IPS DF 6.9 (cell line): ENCODE data around the gene SRPK2.

Experiments
- DNase-seq: peaks from one replicate; pipeline ENCODE4 v3.0.0-alpha.2; 2013; ENCODE audit warnings: low read depth, low spot score
- H3K27ac ChIP-seq: one replicate; pipeline ENCODE4 v1.5.1; 2013; ENCODE audit warnings: low read length, control low read depth
- H3K27me3 ChIP-seq: 2 replicates; pipeline ENCODE4 v1.6.1; 2013; ENCODE audit warnings: mild to moderate bottlenecking, low read length; ENCODE audit not compliant: control insufficient read depth, insufficient read depth
- H3K36me3 ChIP-seq: 2 replicates; pipeline ENCODE4 v1.6.1; 2013; ENCODE audit warnings: low read length; ENCODE audit not compliant: control insufficient read depth, insufficient read depth
- H3K4me1 ChIP-seq: 2 replicates; pipeline ENCODE4 v1.6.1; 2013; ENCODE audit warnings: low read length; ENCODE audit not compliant: control insufficient read depth, insufficient read depth
- H3K4me3 ChIP-seq: 2 replicates; pipeline ENCODE4 v1.5.1; 2013; ENCODE audit warnings: mild to moderate bottlenecking, low read length
- H3K9me3 ChIP-seq: 2 replicates; pipeline ENCODE4 v1.6.1; 2013; ENCODE audit warnings: low read length, inconsistent platforms; ENCODE audit not compliant: control insufficient read depth, insufficient read depth
- WGBS: extraction: QIAGEN DNeasy Blood & Tissue Kit; methylation state at CpG from one replicate; pipeline ENCODE4 v1.1.7; 2013; ENCODE audit warnings: mixed read lengths, missing lambda C conversion rate; ENCODE audit not compliant: insufficient read length, insufficient coverage; 5-methylcytosine and 5-hydroxymethylcytosine counted together

Gene SRPK2

DNA sequence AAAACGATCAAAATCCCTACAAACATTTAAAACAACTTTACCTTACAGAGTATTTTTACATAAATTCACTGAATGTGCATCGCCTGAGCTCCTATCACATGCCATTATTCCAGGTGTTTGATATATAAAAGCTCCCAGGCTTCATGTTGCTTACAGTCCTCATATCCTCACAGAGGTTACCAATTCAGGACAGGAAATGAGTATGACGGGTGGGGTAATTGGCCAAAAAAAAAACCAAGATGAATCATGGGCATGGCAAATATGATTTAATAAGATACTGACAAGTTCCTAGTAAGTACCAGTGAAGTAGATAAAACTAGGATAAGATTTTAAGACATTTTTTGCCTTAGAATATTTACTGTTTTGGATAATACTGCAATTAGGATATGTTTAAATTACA, 238.9 kb downstream of the SRPK2 start:
- H3K9me3 ChIP-seq = no peaks in the 10 kb centered on the region
- WGBS = 100% methylated on average over 1 of the region's 3 CpGs
- no peaks in the 10 kb centered on the region for H3K27me3 ChIP-seq
- no peak for DNase-seq
- no peak overlapping the region for H3K4me3 ChIP-seq
- no peaks in the 10 kb centered on the region for H3K36me3 ChIP-seq
- H3K4me1 ChIP-seq = no peaks in the 10 kb centered on the region
- no peak overlapping the region for H3K27ac ChIP-seq

DNA sequence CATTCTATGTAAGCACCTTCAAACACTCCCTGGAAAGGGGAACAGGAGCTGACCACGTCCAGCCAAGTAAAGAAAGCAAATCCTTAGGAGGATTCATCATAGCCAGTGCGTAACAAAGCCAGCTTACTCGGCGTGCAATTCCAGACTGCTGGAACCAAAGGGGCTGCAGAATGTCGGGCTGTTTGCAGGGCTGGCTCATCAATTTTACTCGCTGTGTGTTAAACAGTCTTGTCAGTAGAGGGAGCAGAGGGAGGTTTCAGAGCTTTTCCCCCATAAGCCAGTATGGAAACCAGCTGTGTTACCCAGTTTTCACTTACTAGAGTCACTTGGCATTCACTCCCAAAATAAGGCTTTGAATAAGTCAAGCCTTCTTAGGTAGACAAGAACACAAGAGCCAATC, 247.7 kb downstream of the SRPK2 start:
- Histone ChIP-seq H3K27ac (no peak overlapping the region), H3K36me3 (no peaks in the 10 kb centered on the region), H3K27me3 (no peaks in the 10 kb centered on the region), H3K4me1 (no peaks in the 10 kb centered on the region), H3K9me3 (no peaks in the 10 kb centered on the region), H3K4me3 (no peak overlapping the region)
- no CpG with 5 or more reads among the region's 6 CpGs for WGBS
- no peak for DNase-seq

DNA sequence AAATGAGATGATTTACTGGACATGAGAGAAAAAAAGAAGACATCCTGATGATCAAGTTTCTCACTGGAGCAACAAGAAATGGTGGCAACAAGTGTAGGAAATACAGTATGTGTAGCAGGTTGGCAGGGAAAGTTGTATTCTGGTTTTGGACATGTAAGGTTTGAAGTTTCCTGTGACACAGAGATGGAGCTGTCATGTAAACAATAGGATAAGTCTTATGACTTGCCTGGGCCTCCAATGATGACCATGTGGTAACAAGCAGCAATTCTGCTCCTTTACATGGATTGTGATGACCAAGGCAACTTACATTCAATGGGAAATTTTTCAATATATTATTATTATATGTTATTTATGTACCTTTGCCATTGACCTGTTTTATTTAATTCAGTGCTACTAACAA, 249.3 kb downstream of the SRPK2 start:
- Histone ChIP-seq H3K27ac (no peak overlapping the region), H3K4me1 (no peaks in the 10 kb centered on the region), H3K36me3 (no peaks in the 10 kb centered on the region), H3K27me3 (no peaks in the 10 kb centered on the region), H3K4me3 (no peak overlapping the region), H3K9me3 (no peaks in the 10 kb centered on the region)
- DNase-seq = no peak

DNA sequence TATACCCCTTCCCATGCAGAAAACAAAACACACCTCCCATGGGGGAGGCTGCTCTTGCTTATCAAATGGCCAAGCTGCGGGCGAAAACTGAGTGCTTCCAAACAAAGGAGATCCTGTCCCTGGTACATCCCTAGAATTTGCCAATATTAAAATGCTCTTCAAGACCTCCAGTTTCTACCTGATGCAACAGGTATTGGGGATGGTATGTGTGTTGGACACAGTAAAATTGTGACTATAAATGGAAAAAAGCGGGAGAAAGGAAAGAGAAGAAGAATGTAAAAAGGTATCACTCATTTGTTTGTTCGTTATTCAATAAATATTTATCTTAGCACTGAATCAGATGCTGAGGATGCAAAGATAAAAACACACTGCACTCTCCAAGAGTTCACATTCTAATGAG, 250.8 kb downstream of the SRPK2 start:
- Histone ChIP-seq H3K27ac (no peak overlapping the region), H3K9me3 (no peaks in the 10 kb centered on the region), H3K27me3 (no peaks in the 10 kb centered on the region), H3K4me1 (no peaks in the 10 kb centered on the region), H3K36me3 (no peaks in the 10 kb centered on the region), H3K4me3 (no peak overlapping the region)
- 100% methylated on average over 1 of the region's 4 CpGs for WGBS
- no peak for DNase-seq

DNA sequence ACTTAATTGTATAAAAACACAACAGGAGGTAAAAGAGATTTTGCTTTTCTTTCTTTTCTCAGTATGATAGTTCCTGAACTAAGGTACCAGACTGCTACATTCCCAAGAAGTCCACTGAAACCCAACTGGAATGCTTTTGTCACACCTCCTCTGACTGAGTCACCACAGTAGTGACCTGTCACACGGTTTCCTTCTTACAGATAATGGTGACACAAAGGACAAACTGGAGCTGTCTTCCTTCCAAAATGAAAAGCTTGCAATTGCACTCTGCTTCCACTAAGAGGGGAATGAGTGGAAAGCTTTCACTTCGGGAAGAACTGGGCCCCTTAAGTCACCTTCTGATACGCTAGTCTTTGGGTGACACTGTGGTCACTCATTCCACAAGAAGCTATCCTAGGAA, 252.5 kb downstream of the SRPK2 start:
- no peaks in the 10 kb centered on the region for H3K36me3 ChIP-seq
- H3K4me3 ChIP-seq = no peak overlapping the region
- no peaks in the 10 kb centered on the region for H3K27me3 ChIP-seq
- DNase-seq = no peak
- H3K9me3 ChIP-seq = no peaks in the 10 kb centered on the region
- WGBS = no CpG with 5 or more reads among the region's 3 CpGs
- no peaks in the 10 kb centered on the region for H3K4me1 ChIP-seq
- no peak overlapping the region for H3K27ac ChIP-seq

DNA sequence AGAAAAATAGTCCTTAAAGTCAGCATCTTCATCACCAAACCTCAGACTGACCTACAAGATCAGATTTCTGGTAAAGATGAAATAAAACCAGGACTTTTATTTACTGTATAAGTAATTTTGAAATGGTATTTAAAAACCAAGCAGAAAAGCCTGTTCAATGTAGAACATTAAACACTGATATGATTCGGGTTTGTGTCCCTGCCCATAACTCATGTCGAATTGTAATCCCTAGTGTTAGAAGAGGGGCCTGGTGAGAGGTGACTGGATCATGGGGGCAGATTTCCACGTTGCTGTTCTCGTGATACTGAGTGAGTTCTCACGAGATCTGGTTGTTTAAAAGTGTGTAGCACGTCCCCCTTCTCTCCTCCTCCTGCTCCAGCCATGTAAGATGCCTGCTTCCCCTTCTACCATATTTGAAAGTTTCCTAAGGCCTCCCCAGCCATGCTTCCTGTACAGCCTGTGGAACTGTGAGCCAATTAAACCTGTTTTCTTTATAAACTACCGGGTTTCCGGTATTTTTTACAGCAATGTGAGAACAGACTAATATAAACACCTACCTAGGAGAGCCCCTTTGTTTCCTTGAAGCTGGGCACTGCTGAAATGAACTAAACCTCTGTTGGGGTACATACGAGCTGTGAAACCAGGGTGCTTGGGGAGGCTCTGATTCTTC, 254.6 kb downstream of the SRPK2 start:
- Histone ChIP-seq H3K9me3 (no peaks in the 10 kb centered on the region), H3K27me3 (no peaks in the 10 kb centered on the region), H3K4me3 (no peak overlapping the region), H3K27ac (no peak overlapping the region), H3K36me3 (no peaks in the 10 kb centered on the region), H3K4me1 (no peaks in the 10 kb centered on the region)
- WGBS = no CpG with 5 or more reads among the region's 9 CpGs
- DNase-seq = no peak

DNA sequence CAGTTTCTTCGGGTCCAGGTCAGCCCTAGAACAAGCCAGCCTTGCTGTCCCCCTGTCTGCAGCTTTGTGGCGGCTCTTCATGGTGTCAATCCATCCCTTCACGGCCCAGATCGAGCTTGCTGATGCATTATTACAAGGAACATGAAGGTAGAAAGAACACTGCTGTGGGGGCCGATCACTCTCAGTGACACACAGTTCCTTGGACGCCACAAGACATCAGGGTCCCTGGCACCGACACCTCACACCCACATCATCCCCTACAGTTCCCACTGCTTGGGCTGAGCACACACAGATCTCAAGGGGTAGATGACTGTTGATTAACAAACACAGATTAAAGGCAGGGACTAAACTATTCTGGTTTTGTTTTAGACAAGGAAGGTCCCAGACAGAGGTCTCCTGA, 255.4 kb downstream of the SRPK2 start:
- WGBS = no CpG with 5 or more reads among the region's 7 CpGs
- Histone ChIP-seq H3K36me3 (no peaks in the 10 kb centered on the region), H3K9me3 (no peaks in the 10 kb centered on the region), H3K27me3 (no peaks in the 10 kb centered on the region), H3K4me3 (no peak overlapping the region), H3K4me1 (no peaks in the 10 kb centered on the region), H3K27ac (no peak overlapping the region)
- no peak for DNase-seq

DNA sequence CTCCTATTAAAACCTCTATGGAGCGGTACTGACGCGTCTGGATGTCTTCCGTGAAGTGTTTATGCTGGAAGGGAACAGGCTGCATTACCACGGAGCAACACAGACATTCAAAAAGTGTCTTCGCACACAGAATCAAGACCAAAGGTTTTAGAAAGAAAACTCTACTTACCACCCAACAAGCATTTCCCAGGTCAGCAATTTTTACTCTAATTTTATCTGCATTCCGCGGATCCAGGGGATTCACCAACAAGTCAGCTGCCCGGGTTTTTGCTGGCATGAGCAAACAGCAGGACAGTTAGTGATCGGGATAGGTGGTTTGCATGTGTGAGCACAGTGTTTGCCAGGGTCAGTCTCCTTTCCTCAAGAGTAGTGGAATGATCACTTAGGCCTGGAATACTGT, 255.9 kb downstream of the SRPK2 start:
- Histone ChIP-seq H3K9me3 (no peaks in the 10 kb centered on the region), H3K27ac (no peak overlapping the region), H3K4me1 (no peaks in the 10 kb centered on the region), H3K27me3 (no peaks in the 10 kb centered on the region), H3K4me3 (no peak overlapping the region), H3K36me3 (no peaks in the 10 kb centered on the region)
- no CpG with 5 or more reads among the region's 10 CpGs for WGBS
- no peak for DNase-seq

DNA sequence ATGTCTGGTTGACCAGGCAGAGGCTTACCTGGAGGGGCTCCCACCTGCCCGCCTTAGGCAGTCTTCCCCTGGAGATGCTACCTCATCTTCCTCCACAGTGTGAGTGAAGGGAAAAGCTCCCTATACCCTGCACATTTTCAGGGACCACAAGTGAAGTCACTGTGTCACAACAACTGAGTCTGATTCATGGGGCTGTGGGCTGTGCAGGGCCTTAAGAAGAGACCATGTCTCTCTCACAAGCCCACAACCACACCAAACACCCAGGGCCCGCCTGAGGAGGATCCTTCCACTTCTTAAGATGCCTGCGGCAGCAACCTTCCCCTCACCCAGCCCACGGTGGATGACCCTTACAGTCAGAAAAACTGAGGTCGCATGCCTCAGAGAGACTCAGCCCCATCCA, 256.4 kb downstream of the SRPK2 start:
- no CpG with 5 or more reads among the region's 5 CpGs for WGBS
- Histone ChIP-seq H3K4me1 (no peaks in the 10 kb centered on the region), H3K27ac (no peak overlapping the region)

DNA sequence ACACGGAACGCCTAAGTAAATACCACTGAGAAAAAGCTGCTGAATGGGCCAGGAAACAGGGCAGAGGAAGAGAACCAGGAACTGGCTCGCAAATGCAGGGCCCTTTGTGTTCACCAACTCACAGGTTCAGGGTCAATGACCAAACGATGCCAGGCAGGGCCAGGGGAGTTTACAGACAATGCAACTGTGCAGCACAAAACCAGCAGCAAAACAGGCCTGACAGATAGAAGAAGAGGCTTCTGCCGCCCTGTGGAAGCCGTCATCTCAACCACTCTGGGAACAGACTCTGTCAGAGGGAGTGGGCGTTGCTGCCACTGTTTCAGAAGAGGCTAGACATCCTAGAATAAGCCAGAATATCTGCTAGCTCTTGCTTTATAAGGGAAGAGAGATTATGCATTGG, 256.8 kb downstream of the SRPK2 start:
- Histone ChIP-seq H3K9me3 (no peaks in the 10 kb centered on the region), H3K36me3 (no peaks in the 10 kb centered on the region), H3K4me3 (no peak overlapping the region), H3K27me3 (no peaks in the 10 kb centered on the region), H3K27ac (no peak overlapping the region), H3K4me1 (no peaks in the 10 kb centered on the region)
- WGBS = no CpG with 5 or more reads among the region's 7 CpGs
- DNase-seq = no peak

More for the DNA sequence above, 256.4 kb downstream of the SRPK2 start:
- Histone ChIP-seq H3K36me3 (no peaks in the 10 kb centered on the region), H3K9me3 (no peaks in the 10 kb centered on the region), H3K27me3 (no peaks in the 10 kb centered on the region), H3K4me3 (no peak overlapping the region)
- no peak for DNase-seq

DNA sequence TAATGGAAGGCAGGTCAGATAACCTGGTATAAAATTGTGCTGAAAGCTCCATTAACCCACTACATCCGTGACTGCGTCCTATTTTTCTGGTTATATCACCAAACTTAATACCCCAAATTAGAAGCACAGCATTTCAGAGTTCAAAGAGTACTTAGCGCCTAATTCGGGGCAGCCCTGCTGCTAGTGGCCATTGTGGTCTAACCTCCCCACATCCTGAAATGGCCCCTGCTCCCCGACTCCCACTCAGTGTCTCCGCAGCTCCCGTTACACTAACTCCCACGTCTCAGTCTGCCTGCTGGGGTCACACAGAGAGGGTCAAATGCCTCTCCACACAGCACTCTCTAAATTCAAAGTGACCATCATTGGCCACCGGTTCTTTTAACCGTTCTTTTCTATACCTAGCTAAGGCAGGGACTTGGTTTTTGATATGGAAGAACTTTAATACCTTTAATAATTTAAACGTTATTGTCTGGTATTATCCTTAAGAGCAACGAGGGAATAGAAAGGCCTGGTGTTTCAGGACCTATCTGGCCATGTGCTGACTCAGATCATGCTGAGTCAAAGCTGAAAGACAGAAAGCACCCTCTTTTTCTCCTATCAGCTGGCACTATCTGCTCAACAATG, 257.6 kb downstream of the SRPK2 start:
- Histone ChIP-seq H3K27me3 (no peaks in the 10 kb centered on the region), H3K4me1 (no peaks in the 10 kb centered on the region), H3K9me3 (no peaks in the 10 kb centered on the region), H3K4me3 (no peak overlapping the region), H3K27ac (no peak overlapping the region), H3K36me3 (no peaks in the 10 kb centered on the region)
- DNase-seq = no peak
- WGBS = no CpG with 5 or more reads among the region's 12 CpGs
